SK-N-SH (cell line): ENCODE data around the gene FHOD3. TPM values are rescaled to one million over a fixed set of nuclear protein-coding genes. Genes with fewer than 3 reads are reported as not detected.

ENCODE experiments used
- CTCF ChIA-PET: fragments of 300-600, 350-600 bp; formaldehyde crosslinking; extraction: SDS; loops from one replicate; lab custom pipeline; 2021; lab: Yijun Ruan, JAX
- POLR2A ChIA-PET: fragments of 350-600 bp; sonication (Branson Sonifier 250); formaldehyde crosslinking; extraction: SDS; loops from one replicate; lab custom pipeline; 2020; ENCODE audit warnings: antibody characterized with exemption, inconsistent platforms; lab: Yijun Ruan, JAX
- DNase-seq: peaks from one replicate; pipeline ENCODE4 v3.0.0; 2012
- H2AFZ ChIP-seq: fragments of 200-600 bp; sonication (generic); 2 replicates; pipeline ENCODE4 v1.8.1; 2016; ENCODE audit warnings: antibody characterized with exemption, mild to moderate bottlenecking, low read depth
- H3F3A ChIP-seq: fragments of 200-600 bp; sonication (generic); replicated peaks from 2 replicates; pipeline ENCODE3; 2016; ENCODE audit warnings: antibody characterized with exemption, mild to moderate bottlenecking; ENCODE audit not compliant: insufficient read depth
- H3K27ac ChIP-seq, 2 experiments: fragments of 200-500 bp in 1 of 2; fragments of 200-600 bp in 1 of 2; sonication (Bioruptor generic) in 1 of 2; sonication (generic), shearing (Covaris generic) in 1 of 2; 2 replicates each; pipeline versions ENCODE4 v1.5.1 to v1.6.1; 2014 to 2016; ENCODE audit warnings: low read depth in 2 of 2, inconsistent platforms in 1 of 2, low read length in 1 of 2, mild to moderate bottlenecking in 1 of 2, mixed read lengths in 1 of 2
- H3K27me3 ChIP-seq: fragments of 200-600 bp; sonication (generic), shearing (Covaris generic); 2 replicates; pipeline ENCODE4 v1.6.1; 2016; ENCODE audit warnings: mixed run types; ENCODE audit not compliant: insufficient read depth
- H3K36me3 ChIP-seq, 2 experiments: fragments of 200-500 bp in 1 of 2; fragments of 200-600 bp in 1 of 2; sonication (Bioruptor generic) in 1 of 2; sonication (generic) in 1 of 2; replicated peaks in 1 of 2; 2 replicates each; pipeline versions ENCODE3 to v1.5.1; 2014 to 2016; ENCODE audit warnings: low read length in 1 of 2, mild to moderate bottlenecking in 1 of 2; ENCODE audit not compliant: insufficient read depth in 2 of 2, control insufficient read depth in 1 of 2
- H3K4me1 ChIP-seq, 2 experiments: fragments of 200-500 bp in 1 of 2; fragments of 200-600 bp in 1 of 2; sonication (Bioruptor generic) in 1 of 2; sonication (generic), shearing (Covaris generic) in 1 of 2; 2 replicates each; pipeline versions ENCODE4 v1.5.1 to v1.6.1; 2014 to 2016; ENCODE audit warnings: low read depth in 1 of 2, low read length in 1 of 2, mixed run types in 1 of 2; ENCODE audit not compliant: insufficient read depth in 2 of 2, control insufficient read depth in 1 of 2
- H3K4me2 ChIP-seq: fragments of 200-600 bp; sonication (generic), shearing (Covaris generic); 2 replicates; pipeline ENCODE4 v1.6.1; 2017; ENCODE audit warnings: mixed run types
- H3K4me3 ChIP-seq, 2 experiments: fragments of 200-500 bp in 1 of 2; fragments of 200-600 bp in 1 of 2; sonication (Bioruptor generic) in 1 of 2; sonication (generic), shearing (Covaris generic) in 1 of 2; 2 replicates each; pipeline versions ENCODE4 v1.5.1 to v1.8.1; 2014 to 2016; ENCODE audit warnings: low read depth in 2 of 2, inconsistent platforms in 1 of 2, low read length in 1 of 2, mild to moderate bottlenecking in 1 of 2, mixed read lengths in 1 of 2, moderate library complexity in 1 of 2
- H3K79me2 ChIP-seq: fragments of 200-600 bp; sonication (generic); 2 replicates; pipeline ENCODE4 v1.8.1; 2017; ENCODE audit warnings: mild to moderate bottlenecking; ENCODE audit not compliant: insufficient read depth
- H3K9ac ChIP-seq: fragments of 200-600 bp; sonication (generic); 2 replicates; pipeline ENCODE4 v1.6.1; 2017; ENCODE audit warnings: mixed run types
- H3K9me2 ChIP-seq: fragments of 200-600 bp; sonication (generic); 2 replicates; pipeline ENCODE4 v1.6.1; 2017; ENCODE audit warnings: mixed run types
- H3K9me3 ChIP-seq: fragments of 200-600 bp; sonication (generic); 2 replicates; pipeline ENCODE4 v1.6.1; 2017; ENCODE audit warnings: mixed run types, mild to moderate bottlenecking, moderate library complexity
- H4K20me1 ChIP-seq: fragments of 200-600 bp; sonication (generic); 2 replicates; pipeline ENCODE4 v1.6.1; 2017; ENCODE audit warnings: mild to moderate bottlenecking, mixed run types; ENCODE audit not compliant: insufficient read depth
- CHD2 ChIP-seq: fragments of 150-350 bp; IDR thresholded peaks from 2 replicates; pipeline ENCODE4 v1.6.1; 2018; ENCODE audit warnings: low read length; ENCODE audit not compliant: partially characterized antibody
- ELF1 ChIP-seq: IDR thresholded peaks from 2 replicates; pipeline ENCODE4 v1.4.0; 2012
- EZH2phosphoT487 ChIP-seq: fragments of 200-600 bp; sonication (generic); IDR thresholded peaks from 2 replicates; pipeline ENCODE4 v1.6.1; 2017; ENCODE audit warnings: low read depth, mixed run types, mild to moderate bottlenecking, antibody characterized with exemption, moderate library complexity, borderline replicate concordance
- FOXJ3 ChIP-seq: sonication (generic); formaldehyde crosslinking; IDR thresholded peaks from 2 replicates; pipeline ENCODE4 v1.5.1; 2020; ENCODE audit warnings: mild to moderate bottlenecking, missing genetic modification reagents
- FOXM1 ChIP-seq: IDR thresholded peaks from 2 replicates; pipeline ENCODE4 v1.4.0; 2012; ENCODE audit warnings: low read depth, mild to moderate bottlenecking
- GATA2 ChIP-seq: sonication (generic); formaldehyde crosslinking; IDR thresholded peaks from 2 replicates; pipeline ENCODE4 v1.5.0; 2020; ENCODE audit warnings: mild to moderate bottlenecking, missing genetic modification reagents
- NFIC ChIP-seq: IDR thresholded peaks from 2 replicates; pipeline ENCODE4 v1.4.0; 2012; ENCODE audit warnings: borderline replicate concordance
- NRF1 ChIP-seq: IDR thresholded peaks from 2 replicates; pipeline ENCODE4 v1.6.1; 2012; ENCODE audit warnings: low read depth, mild to moderate bottlenecking, low read length
- PBX3 ChIP-seq: IDR thresholded peaks from 2 replicates; pipeline ENCODE4; 2012
- POLR2AphosphoS5 ChIP-seq: IDR thresholded peaks from 2 replicates; pipeline ENCODE4 v1.6.1; 2012; ENCODE audit warnings: low read depth, low read length
- RCOR1 ChIP-seq: fragments of 150-350 bp; IDR thresholded peaks from 2 replicates; pipeline ENCODE4 v1.6.1; 2017; ENCODE audit warnings: antibody characterized with exemption, low read length
- RFX5 ChIP-seq: IDR thresholded peaks from 2 replicates; pipeline ENCODE4 v1.6.1; 2012; ENCODE audit warnings: mild to moderate bottlenecking, improper control_type of control experiment, low read length
- RXRA ChIP-seq: IDR thresholded peaks from 2 replicates; pipeline ENCODE4 v1.4.0; 2012; ENCODE audit warnings: low read depth, mild to moderate bottlenecking, borderline replicate concordance
- SIN3A ChIP-seq: IDR thresholded peaks from 2 replicates; pipeline ENCODE4 v1.6.1; 2012; ENCODE audit warnings: low read depth, mild to moderate bottlenecking, low read length, moderate library complexity, borderline replicate concordance
- SMC3 ChIP-seq: IDR thresholded peaks from 2 replicates; pipeline ENCODE4 v1.6.1; 2012; ENCODE audit warnings: low read depth, low read length, improper control_type of control experiment
- TCF12 ChIP-seq: IDR thresholded peaks from 2 replicates; pipeline ENCODE4 v1.4.0; 2012
- TEAD4 ChIP-seq: IDR thresholded peaks from 2 replicates; pipeline ENCODE4 v1.4.0; 2012; ENCODE audit warnings: mild to moderate bottlenecking, borderline replicate concordance; ENCODE audit not compliant: insufficient read depth
- USF1 ChIP-seq: IDR thresholded peaks from 2 replicates; pipeline ENCODE4 v1.4.0; 2012; ENCODE audit warnings: low read depth, borderline replicate concordance
- WGBS: methylation state at CpG from one replicate; pipeline ENCODE4 v1.1.6; 2017; ENCODE audit warnings: low lambda C conversion rate; 5-methylcytosine and 5-hydroxymethylcytosine counted together
- polyA plus RNA-seq, 3 experiments: library from polyadenylated mRNA; depleted of rRNA; stranded (reverse); fragments of >200 nt; gene quantifications; 2 replicates each; pipeline ENCODE4 v1.2.3, GENCODE V29; 2012
- TF ChIP-seq, protein P1 (sequence below): IDR thresholded peaks from 2 replicates; pipeline ENCODE4 v1.4.0; 2012; ENCODE audit warnings: low read depth
- TF ChIP-seq, protein P2 (sequence below): fragments of 150-350 bp; IDR thresholded peaks from 2 replicates; pipeline ENCODE4 v1.6.1; 2016; ENCODE audit warnings: mild to moderate bottlenecking, low read depth, low read length

Gene FHOD3
- polyA plus RNA-seq, 1 of the 3 experiments (the other 2 are of a cell fraction): 10.9 TPM

GRCh38 chr18:36531636-36532035 lies 234.1 kb downstream of the FHOD3 start:
- WGBS: 77% methylated on average over 7 of the region's 7 CpGs
- H3K27ac ChIP-seq: no peak overlapping the region
- no peaks in the 10 kb centered on the region for H3K9me2 ChIP-seq
- H3K4me2 ChIP-seq: no peak overlapping the region
- H3K36me3 ChIP-seq: no peaks in the 10 kb centered on the region
- H3K9me3 ChIP-seq: no peaks in the 10 kb centered on the region
- no peaks in the 10 kb centered on the region for H3K79me2 ChIP-seq
- H4K20me1 ChIP-seq: no peaks in the 10 kb centered on the region
- no peaks in the 10 kb centered on the region for H3K27me3 ChIP-seq
- H3K4me3 ChIP-seq: no peak overlapping the region
- no peak for DNase-seq
- H3K4me1 ChIP-seq: peaks cover 0 to 15% of the 10 kb centered on the region in 2 experiments; a peak in 1 of 4 replicates
- TF ChIP-seq USF1 (no peak), TEAD4 (no peak), RCOR1 (no peak), FOXJ3 (CRISPR knock-in tag) (no peak), FOXM1 (no peak), RFX5 (no peak), SMC3 (no peak), RXRA (no peak), SIN3A (no peak), ELF1 (no peak), PBX3 (no peak), TCF12 (no peak), NFIC (no peak), POLR2AphosphoS5 (no peak), GATA2 (CRISPR knock-in tag) (no peak)
- TF ChIP-seq, protein P1, sequence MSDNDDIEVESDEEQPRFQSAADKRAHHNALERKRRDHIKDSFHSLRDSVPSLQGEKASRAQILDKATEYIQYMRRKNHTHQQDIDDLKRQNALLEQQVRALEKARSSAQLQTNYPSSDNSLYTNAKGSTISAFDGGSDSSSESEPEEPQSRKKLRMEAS: no peak
- TF ChIP-seq, protein P2, sequence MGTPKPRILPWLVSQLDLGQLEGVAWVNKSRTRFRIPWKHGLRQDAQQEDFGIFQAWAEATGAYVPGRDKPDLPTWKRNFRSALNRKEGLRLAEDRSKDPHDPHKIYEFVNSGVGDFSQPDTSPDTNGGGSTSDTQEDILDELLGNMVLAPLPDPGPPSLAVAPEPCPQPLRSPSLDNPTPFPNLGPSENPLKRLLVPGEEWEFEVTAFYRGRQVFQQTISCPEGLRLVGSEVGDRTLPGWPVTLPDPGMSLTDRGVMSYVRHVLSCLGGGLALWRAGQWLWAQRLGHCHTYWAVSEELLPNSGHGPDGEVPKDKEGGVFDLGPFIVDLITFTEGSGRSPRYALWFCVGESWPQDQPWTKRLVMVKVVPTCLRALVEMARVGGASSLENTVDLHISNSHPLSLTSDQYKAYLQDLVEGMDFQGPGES: no peak
- H2AFZ ChIP-seq: no peak overlapping the region
- POLR2A ChIA-PET: no interaction called here
- no peak overlapping the region for H3K9ac ChIP-seq
- CTCF ChIA-PET: no interaction called here
- no peaks in the 10 kb centered on the region for H3F3A ChIP-seq

GRCh38 chr18:36532394-36532793 lies 234.9 kb downstream of the FHOD3 start:
- no peak overlapping the region for H2AFZ ChIP-seq
- 67% methylated on average over 5 of the region's 5 CpGs for WGBS
- ChIA-PET CTCF (no interaction called here), POLR2A (no interaction called here)
- no peaks in the 10 kb centered on the region for H3K36me3 ChIP-seq
- H3K4me2 ChIP-seq: no peak overlapping the region
- DNase-seq: no peak
- H4K20me1 ChIP-seq: no peaks in the 10 kb centered on the region
- H3K9me2 ChIP-seq: no peaks in the 10 kb centered on the region
- no peak overlapping the region for H3K4me3 ChIP-seq
- no peaks in the 10 kb centered on the region for H3K79me2 ChIP-seq
- no peak overlapping the region for H3K9ac ChIP-seq
- H3K9me3 ChIP-seq: no peaks in the 10 kb centered on the region
- TF ChIP-seq RCOR1 (no peak), SIN3A (no peak), NRF1 (no peak), POLR2AphosphoS5 (no peak), EZH2phosphoT487 (no peak), CHD2 (no peak), RXRA (no peak)
- TF ChIP-seq, protein P2: no peak
- H3K27me3 ChIP-seq: no peaks in the 10 kb centered on the region
- peaks cover 0 to 14% of the 10 kb centered on the region in 2 experiments; a peak in 1 of 4 replicates for H3K4me1 ChIP-seq
- H3F3A ChIP-seq: no peaks in the 10 kb centered on the region
- no peak overlapping the region for H3K27ac ChIP-seq
